Fibroblast of skin of scalp (primary cell): Measurements from ENCODE around the gene WDR7.

Experiments
- DNase-seq: peaks from one replicate; pipeline ENCODE4 v3.0.0-alpha.2; 2013

The WDR7 gene

GRCh38 chr18:56945171-56946083, 294.3 kb downstream of the WDR7 start:
- DNase-seq = no peak

DNA sequence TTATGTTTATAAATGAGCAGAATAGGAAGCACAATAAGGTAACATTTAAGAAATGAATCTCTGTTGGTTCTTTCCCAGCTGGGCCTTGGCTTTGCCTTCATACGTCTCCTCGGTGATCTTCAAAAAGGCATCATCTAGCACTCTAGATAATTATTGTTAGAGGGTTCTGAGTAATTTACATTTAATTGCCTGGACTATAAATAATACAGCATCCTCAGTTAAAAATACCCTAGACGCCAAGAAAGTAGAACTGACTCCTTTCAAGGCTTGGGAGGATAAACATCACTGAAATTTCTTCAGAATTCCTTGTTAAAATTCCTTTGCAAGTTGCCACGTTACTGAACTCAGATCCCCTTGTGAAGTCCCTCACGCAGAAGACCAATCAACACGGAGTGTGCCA, 296.1 kb downstream of the WDR7 start:
- DNase-seq = no peak

DNA sequence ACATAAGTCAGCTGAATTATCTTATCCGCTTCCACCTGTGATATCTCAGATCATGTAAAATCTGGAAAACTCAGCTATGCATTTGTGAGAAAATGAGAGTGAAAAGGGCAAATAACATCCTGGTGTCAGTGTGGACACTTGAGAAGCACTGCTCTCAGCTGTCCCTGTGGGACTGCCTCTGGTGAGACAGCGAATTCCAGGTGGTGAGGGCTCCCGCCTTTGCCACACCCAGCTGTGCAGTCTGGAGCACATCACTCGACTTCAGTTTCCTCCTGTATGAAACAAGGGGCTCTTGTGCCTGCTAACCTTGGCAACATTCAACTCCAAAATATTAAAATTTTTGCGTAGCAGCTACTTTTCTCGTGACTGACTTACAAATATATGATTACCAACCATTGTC, 300.9 kb downstream of the WDR7 start:
- DNase-seq = no peak

DNA sequence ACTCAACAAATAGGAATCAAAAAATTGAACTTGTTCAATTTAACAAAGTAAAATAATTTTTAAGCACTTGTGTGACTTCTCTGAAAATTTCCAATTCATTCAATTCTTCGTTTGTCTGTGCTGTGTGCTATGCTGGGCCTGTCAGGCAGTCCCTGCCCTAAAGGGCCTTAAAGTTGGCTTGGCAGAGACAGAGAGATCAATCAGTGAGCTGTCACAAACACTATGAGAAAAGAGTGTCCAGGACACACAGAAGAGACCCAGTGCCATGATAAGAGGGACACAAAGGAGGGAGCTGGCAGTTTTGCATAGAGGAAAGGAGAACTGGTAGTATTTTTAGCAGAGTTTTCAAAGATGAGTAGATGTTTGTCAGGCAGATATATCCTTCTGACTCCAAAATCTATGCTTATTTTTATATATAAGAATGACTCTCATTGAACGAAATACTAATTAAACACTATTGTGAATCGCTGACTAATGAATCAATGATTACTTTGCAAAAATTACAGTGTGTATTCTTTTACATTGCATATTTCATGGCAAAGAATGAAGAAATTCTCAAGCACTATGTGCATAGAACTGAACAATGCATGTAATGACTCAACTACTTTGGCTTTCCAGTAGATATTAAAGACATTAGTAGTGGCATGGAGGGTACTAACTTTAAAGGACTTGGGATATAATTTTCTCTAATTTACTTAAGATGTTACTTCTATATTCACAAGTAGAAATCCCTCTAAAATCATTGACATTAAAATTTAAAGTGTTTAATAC, 302.5 kb downstream of the WDR7 start:
- DNase-seq = no peak

DNA sequence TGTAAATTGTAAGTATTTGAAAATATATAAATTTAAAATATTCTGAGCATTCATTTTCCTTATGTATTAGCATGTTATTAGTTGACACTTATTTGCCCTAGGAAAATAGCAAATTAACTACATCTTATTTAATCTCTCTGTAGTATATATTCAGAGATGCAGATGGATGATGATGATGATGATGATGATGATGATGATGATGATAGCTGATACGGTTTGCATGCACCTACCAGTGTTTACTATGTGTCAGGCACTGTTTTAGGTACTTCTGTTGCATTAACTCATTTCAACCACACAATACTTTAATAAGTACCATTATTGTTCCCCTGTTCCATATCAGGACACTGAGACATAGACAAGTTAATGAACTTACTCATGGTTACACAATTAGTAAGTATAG, 304.3 kb downstream of the WDR7 start:
- no peak for DNase-seq

DNA sequence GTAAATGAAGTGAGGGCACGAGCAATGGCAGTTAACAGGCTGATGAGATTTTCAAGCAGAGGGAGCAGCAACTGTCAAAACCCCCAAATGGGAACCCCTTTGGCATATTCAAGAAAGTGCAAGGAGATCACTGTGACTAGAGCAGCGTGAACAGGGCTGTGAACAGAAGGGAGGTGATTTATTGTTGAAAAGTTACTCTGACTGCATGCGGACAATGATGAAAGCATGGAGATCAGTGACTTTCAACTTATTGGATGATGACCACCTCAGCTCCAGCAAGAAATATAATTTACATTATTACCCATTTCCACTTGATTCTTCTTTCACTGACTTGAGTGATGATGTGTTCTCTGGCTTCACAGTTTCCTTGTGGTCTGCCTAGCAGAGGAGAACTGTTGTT, 308.0 kb downstream of the WDR7 start:
- DNase-seq = no peak

- no peak for DNase-seq
These were observed 311.2 kb downstream of the WDR7 start for GRCh38 chr18:56962322-56962721.

DNA sequence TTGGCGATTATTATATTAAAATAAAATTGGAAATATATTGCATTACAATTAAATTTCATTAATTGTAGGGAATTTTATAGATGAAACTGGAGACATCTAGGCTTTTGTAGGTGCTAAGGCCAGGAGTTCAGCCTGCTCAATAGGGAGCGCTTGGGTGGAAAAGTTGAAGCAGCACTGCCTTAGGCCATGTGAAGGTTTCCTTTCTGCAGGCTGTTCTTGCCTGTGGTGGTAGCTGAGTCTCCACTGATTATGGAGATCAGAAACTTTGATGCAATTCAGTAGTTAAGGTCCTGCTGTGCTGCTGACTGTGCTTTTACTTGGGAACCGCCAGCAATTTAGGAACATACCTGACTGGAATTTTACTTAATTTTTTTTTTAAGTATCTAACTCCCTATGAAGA, 315.9 kb downstream of the WDR7 start:
- DNase-seq = no peak

- DNase-seq = no peak
These were observed 322.3 kb downstream of the WDR7 start for GRCh38 chr18:56973487-56973886.

- no peak for DNase-seq
These were observed 323.0 kb downstream of the WDR7 start for GRCh38 chr18:56974141-56974540.

DNA sequence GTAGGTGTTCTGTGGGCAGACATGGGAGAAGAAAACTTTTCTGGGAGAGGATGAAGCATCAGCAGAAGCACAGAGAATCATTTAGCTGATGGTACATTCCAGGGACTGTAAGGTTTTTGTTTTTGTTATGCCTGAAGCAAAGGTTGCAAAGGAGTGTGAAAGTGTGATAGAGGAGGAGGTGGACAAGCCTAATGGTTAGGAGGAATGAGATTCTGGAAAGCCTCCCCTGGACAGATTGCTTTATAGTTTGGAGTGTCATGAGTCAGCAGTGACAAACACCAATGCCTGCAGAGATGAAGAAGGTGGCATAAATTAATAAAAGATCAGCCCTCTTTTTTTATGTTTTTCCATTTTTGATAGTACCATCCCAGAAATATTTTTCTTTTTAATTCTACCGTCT, 324.1 kb downstream of the WDR7 start:
- no peak for DNase-seq

DNA sequence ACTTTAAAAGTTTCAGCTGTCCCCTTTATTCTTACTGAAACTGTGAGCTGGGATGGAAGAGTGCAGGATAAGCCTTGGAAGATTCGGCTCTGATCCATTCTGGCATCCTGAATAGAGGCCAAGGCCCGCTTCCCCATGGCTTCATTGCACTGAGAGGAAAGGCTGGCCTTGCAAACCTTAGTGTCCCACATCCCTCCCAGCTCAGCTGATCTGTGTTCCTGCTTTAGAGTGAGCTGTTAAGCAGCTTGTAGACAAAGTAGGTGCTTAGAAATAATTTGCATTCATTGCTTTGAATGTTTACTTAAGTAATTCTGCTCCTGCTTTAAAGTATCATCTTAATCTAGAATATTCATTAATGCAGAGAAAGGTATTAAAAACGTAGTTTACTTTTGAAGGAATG, 326.1 kb downstream of the WDR7 start:
- no peak for DNase-seq

- no peak for DNase-seq
These were observed 326.6 kb downstream of the WDR7 start for GRCh38 chr18:56977771-56978170.

DNA sequence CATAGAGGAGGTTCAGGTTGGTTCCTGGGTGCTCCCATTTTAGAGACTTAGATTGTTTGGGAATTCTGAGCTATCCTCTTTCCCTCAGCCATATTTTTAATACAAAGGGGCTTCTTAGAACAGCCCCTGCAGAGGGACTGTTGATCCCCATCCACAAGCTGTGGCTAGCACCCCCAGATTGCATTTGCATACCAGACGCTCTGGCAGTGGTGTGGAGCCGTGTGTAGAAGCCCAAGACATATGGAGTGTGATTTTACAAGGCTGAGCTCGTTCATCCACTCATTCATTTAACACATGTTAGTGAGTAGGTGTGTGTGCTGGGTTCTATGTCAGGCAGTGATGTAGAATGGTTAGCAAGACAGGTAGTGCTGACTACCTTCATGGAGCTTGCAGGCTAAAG, 329.0 kb downstream of the WDR7 start:
- DNase-seq = no peak

GRCh38 chr18:56982766-56983165, 331.6 kb downstream of the WDR7 start:
- DNase-seq = no peak

DNA sequence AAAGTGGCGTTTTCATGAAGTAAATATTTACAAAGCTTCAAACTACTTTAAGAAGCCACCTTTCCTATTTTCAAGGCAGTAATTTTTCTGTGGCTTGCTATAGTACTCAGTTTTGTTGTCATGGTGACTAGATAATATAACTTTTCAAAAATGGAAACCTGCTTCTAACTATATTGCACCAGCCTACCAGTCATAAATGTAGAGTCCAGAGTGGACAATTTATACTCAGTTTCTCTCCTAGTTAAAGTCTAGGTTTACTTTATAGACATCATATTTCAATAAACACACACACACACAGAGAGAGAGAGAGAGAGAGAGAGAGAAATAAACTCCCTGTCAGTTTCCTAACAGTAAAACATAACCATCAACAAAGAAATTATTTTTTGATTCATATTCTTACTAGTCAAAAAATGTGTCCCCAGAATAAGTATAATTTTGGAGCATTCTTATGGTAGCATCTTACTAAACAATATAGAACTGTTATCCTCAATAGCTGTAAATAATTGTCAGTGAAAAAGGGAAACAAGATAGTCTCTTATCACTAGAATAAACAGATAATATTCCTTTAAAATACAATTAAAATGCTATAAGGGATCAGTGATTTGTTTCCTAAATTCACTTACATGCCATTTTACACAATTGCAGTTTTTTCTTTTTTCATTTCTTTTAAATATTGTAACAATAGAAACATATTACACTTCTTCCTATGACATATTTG, 332.3 kb downstream of the WDR7 start:
- DNase-seq = no peak

GRCh38 chr18:56984731-56985130, 333.6 kb downstream of the WDR7 start:
- no peak for DNase-seq

DNA sequence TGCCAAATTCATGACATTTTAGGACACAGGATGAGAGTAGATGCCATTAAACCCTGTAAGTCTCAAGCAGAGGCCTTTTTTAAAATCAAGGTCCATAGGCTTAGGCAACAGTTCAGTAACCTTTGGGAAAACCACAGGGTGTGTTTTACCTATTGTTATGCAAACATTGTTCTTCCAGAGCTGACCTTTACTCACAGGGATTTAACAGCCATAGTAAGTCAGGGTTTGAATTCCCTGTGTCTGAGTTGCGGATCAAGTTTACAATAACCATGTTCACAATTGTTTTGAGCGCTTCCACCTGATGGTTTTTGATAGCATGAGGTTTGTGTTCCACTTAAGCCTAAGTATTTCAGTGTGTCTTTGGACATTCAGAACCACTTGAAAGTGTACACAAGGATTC, 335.7 kb downstream of the WDR7 start:
- no peak for DNase-seq

DNA sequence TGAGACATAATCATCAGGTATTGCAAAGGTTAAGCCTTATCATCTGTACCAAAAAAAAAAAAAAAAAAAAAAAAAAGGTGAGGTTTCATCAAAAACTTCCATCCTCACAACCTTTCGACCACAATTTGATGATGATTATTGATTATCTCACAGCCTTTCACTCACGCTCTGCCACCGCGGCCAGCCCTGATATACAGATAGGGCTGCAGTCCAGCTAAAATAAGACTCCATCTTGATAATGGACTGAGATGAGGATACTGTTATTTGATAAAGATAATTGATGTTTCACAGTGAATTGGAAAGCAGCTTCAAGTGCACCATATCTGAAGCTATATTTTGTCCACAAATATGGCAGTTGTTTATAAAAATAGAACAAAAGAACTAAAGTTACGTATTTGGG, 336.1 kb downstream of the WDR7 start:
- DNase-seq = no peak

GRCh38 chr18:56988022-56988421, 336.9 kb downstream of the WDR7 start:
- no peak for DNase-seq

DNA sequence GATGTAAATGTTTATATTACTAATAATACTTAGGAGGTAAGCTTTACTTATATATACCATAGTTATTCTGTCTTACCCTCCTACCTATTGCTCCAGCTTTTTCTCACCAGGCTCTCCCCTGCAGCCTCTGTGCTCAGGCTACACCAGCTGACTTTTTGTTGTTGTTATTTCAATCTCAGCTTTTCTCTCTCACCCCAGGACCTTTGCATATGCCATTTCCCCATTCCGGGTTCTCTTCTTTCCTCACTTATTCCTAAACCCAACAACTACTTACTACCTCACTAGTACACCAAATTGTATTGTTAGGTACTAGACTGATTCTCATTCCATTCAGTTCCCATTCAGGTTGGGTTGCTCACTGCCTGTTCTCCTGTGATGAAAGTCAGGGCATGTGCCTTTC, 339.5 kb downstream of the WDR7 start:
- DNase-seq = no peak

GRCh38 chr18:56992777-56993176, 341.6 kb downstream of the WDR7 start:
- no peak for DNase-seq

DNA sequence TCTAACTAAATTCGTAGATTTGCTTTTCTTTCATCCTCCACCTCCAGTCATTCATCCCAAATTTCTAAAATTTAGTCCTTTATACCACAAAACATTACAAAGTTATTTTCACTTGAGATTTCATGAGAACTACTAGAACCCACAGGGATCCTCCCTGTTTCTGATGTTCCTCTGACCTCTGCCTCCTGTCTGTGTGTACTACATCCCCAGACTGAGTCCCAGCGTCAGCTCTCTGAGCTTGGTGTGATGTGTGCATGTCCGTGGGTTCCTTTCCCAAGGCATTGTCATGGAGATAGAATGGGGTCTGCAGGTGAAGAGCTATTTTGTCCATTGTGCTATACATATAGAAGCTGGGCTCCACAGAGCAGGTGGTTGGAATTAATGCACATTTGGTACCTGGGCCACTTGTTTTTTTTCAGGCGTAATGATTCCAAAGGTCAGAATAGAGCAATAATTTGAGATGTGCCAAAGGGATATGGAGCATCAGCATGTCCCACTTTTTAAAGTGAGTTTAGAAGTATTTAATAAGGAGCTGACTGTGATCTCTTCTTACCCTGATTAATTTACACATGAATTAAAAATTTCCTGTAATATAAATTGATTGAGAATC, 344.5 kb downstream of the WDR7 start:
- DNase-seq = no peak
